OCI-LY7 (cell line): ENCODE data around the gene SHC1. TPM values are rescaled to one million over a fixed set of nuclear protein-coding genes. Genes with fewer than 3 reads are reported as not detected.
A peak's percentile ranks its signal among the peaks of the same experiment; 100 is the strongest.

Experiments used
- BruUV-seq: library from RNA; stranded (reverse); fragments of 400-500 nt; replicated peaks from 2 replicates; lab custom pipeline; 2021; lab: Mats Ljungman, UMichigan
- CTCF ChIA-PET: fragments of 300-600 bp; sonication (Branson Sonifier 250); formaldehyde crosslinking; loops from one replicate; lab custom pipeline; 2022; ENCODE audit warnings: antibody characterized with exemption; ENCODE audit not compliant: unreplicated experiment; lab: Charles Lee
- POLR2A ChIA-PET: fragments of 300-600 bp; sonication (Branson Sonifier 250); formaldehyde crosslinking; loops from one replicate; lab custom pipeline; 2022; ENCODE audit warnings: antibody characterized with exemption; lab: Charles Lee
- DNase-seq: peaks from one replicate; pipeline ENCODE4 v3.0.0-alpha.2; 2015; ENCODE audit warnings: low spot score
- H2AFZ ChIP-seq: fragments of 200-600 bp; sonication (generic), shearing (Covaris generic); 2 replicates; pipeline ENCODE4 v1.6.1; 2014; ENCODE audit warnings: mild to moderate bottlenecking, antibody characterized with exemption, low read length, moderate library complexity
- H3K27ac ChIP-seq: fragments of 200-600 bp; sonication (generic); 2 replicates; pipeline ENCODE4 v1.5.1; 2014; ENCODE audit warnings: mixed run types, low read depth, mild to moderate bottlenecking, moderate library complexity, low read length, inconsistent platforms; ENCODE audit not compliant: poor library complexity, severe bottlenecking
- H3K36me3 ChIP-seq: fragments of 200-600 bp; sonication (generic); 2 replicates; pipeline ENCODE4 v1.6.1; 2014; ENCODE audit warnings: mild to moderate bottlenecking, antibody characterized with exemption, low read length, moderate library complexity, mixed read lengths; ENCODE audit not compliant: insufficient read depth
- H3K4me1 ChIP-seq: fragments of 200-600 bp; sonication (generic); 2 replicates; pipeline ENCODE4 v1.5.1; 2014; ENCODE audit warnings: mild to moderate bottlenecking, low read length; ENCODE audit not compliant: insufficient read depth, poor library complexity, severe bottlenecking
- H3K4me2 ChIP-seq: fragments of 200-600 bp; sonication (generic); 2 replicates; pipeline ENCODE4 v1.6.1; 2014; ENCODE audit warnings: mild to moderate bottlenecking, low read length
- H3K4me3 ChIP-seq: fragments of 200-600 bp; sonication (generic); 2 replicates; pipeline ENCODE4 v1.5.1; 2014; ENCODE audit warnings: mild to moderate bottlenecking, low read depth, low read length; ENCODE audit not compliant: poor library complexity, severe bottlenecking
- H3K79me2 ChIP-seq: fragments of 200-600 bp; sonication (generic); 2 replicates; pipeline ENCODE4 v1.6.1; 2016; ENCODE audit warnings: low read depth, mild to moderate bottlenecking, low read length, moderate library complexity, mixed read lengths; ENCODE audit not compliant: insufficient read depth
- H3K9me2 ChIP-seq: fragments of 200-600 bp; sonication (generic); 2 replicates; pipeline ENCODE4 v1.6.1; 2016; ENCODE audit warnings: mild to moderate bottlenecking, low read length, mixed read lengths; ENCODE audit not compliant: insufficient read depth
- H3K9me3 ChIP-seq: fragments of 200-600 bp; sonication (generic); 2 replicates; pipeline ENCODE4 v1.6.1; 2014; ENCODE audit warnings: mild to moderate bottlenecking, mixed run types, low read length, mixed read lengths
- H4K20me1 ChIP-seq: fragments of 200-600 bp; sonication (generic); 2 replicates; pipeline ENCODE4 v1.6.1; 2014; ENCODE audit warnings: mild to moderate bottlenecking, antibody characterized with exemption, low read length, moderate library complexity, mixed read lengths; ENCODE audit not compliant: insufficient read depth
- EZH2phosphoT487 ChIP-seq: fragments of 200-600 bp; sonication (generic); IDR thresholded peaks from 2 replicates; pipeline ENCODE4 v1.6.1; 2018; ENCODE audit warnings: low read depth, borderline replicate concordance, mild to moderate bottlenecking, mixed run types, antibody characterized with exemption, low read length, moderate library complexity, mixed read lengths
- intact Hi-C: fragments of 100-400 bp; cut with micrococcal nuclease; formaldehyde crosslinking; loops from one replicate; pipeline ENCODE4 v1.10.0; 2022; ENCODE audit not compliant: unreplicated experiment
- total RNA-seq, 2 experiments: library from RNA; depleted of rRNA in 1 of 2; stranded (reverse); fragments of >200 nt in 1 of 2; shearing (Covaris generic) in 1 of 2; gene quantifications; 2 replicates each; pipeline ENCODE4 v1.2.3, GENCODE V29; 2014 to 2022
- TF ChIP-seq, protein P1 (sequence below): fragments of 200-600 bp; sonication (generic); conservative IDR thresholded peaks from 2 replicates; pipeline ENCODE4 v1.5.1; 2014; ENCODE audit warnings: mild to moderate bottlenecking, antibody characterized with exemption, low read length, moderate library complexity, mixed read lengths

SHC1 gene
- total RNA-seq, 2 experiments from 2014 or later = 37.6 to 77.4 TPM

GRCh38 chr1:154941333-154942013 lies 29.1 kb downstream of the SHC1 start:
- DNase-seq = peak; percentile 54
- Histone ChIP-seq H4K20me1 (no peaks in the 10 kb centered on the region), H3K36me3 (peaks cover 20% of the 10 kb centered on the region), H2AFZ (no peak overlapping the region), H3K4me2 (peak overlapping the region; percentile 99), H3K79me2 (peaks cover 33% of the 10 kb centered on the region; the same call in 1 of the 2 replicates), H3K9me3 (no peaks in the 10 kb centered on the region), H3K4me3 (peak overlapping the region; percentile 67), H3K9me2 (no peaks in the 10 kb centered on the region), H3K4me1 (peaks cover 82% of the 10 kb centered on the region), H3K27ac (peak overlapping the region; percentile 98)
- POLR2A ChIA-PET = interaction anchor here (1.1 kb wide), 1 partner anchor 57 kb away, joined by 3 read pairs; no protein-coding TSS in a partner anchor
- BruUV-seq = no TSS peak
- TF ChIP-seq EZH2phosphoT487 = no peak
- TF ChIP-seq, protein P1, sequence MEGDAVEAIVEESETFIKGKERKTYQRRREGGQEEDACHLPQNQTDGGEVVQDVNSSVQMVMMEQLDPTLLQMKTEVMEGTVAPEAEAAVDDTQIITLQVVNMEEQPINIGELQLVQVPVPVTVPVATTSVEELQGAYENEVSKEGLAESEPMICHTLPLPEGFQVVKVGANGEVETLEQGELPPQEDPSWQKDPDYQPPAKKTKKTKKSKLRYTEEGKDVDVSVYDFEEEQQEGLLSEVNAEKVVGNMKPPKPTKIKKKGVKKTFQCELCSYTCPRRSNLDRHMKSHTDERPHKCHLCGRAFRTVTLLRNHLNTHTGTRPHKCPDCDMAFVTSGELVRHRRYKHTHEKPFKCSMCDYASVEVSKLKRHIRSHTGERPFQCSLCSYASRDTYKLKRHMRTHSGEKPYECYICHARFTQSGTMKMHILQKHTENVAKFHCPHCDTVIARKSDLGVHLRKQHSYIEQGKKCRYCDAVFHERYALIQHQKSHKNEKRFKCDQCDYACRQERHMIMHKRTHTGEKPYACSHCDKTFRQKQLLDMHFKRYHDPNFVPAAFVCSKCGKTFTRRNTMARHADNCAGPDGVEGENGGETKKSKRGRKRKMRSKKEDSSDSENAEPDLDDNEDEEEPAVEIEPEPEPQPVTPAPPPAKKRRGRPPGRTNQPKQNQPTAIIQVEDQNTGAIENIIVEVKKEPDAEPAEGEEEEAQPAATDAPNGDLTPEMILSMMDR = no peak
- CTCF ChIA-PET = no interaction called here
- intact Hi-C loops = no loop called here

DNA sequence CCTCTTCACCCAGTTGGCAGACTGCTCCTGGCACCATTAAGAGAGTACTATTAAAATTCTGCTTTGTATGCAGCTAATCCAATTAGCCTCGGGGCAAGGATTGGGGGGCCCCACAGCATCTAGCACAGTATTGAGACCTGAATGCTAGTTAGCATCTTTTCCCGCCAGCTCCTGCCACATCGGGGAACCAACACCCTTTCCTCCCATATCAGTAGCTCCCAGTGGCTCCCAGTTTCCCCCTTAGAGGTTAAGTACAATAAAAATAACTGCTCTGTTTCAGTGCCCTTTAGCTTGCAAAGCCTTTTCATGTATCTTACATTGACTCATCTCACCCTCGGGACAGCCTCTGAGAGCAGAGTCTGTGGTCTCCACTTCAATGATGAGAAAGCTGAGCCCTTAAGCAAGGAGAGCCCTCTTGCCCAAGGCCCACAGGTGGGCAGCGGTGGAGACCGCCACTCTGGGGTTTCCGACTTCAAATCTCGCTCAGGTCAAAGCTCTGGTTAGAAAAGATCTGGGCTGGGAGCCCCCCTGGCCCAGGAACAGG lies 29.8 kb downstream of the SHC1 start:
- Histone ChIP-seq H3K4me2 (peak overlapping the region; percentile 99), H2AFZ (no peak overlapping the region), H3K9me2 (no peaks in the 10 kb centered on the region), H3K4me1 (peaks cover 87% of the 10 kb centered on the region), H3K4me3 (peak overlapping the region; percentile 67), H4K20me1 (no peaks in the 10 kb centered on the region), H3K27ac (peak overlapping the region; percentile 98), H3K36me3 (peaks cover 12% of the 10 kb centered on the region), H3K9me3 (no peaks in the 10 kb centered on the region), H3K79me2 (peaks cover 38% of the 10 kb centered on the region; the same call in 1 of the 2 replicates)
- POLR2A ChIA-PET = interaction anchor here (0.8 to 1.2 kb wide), 4 partner anchors 56 to 78 kb away, joined by 3 to 4 read pairs (median 3); partner anchors contain the start of gene KCNN3
- TF ChIP-seq EZH2phosphoT487 = no peak
- TF ChIP-seq, protein P1 = no peak
- DNase-seq = peak; percentile 45
- CTCF ChIA-PET = no interaction called here
- intact Hi-C loops = no loop called here
- no TSS peak for BruUV-seq

- no TSS peak for BruUV-seq
- H3K27ac ChIP-seq = peak overlapping the region; percentile 98
- POLR2A ChIA-PET = interaction anchor here (0.7 to 1.2 kb wide), 5 partner anchors 55 to 106 kb away, joined by 3 to 4 read pairs (median 3); partner anchors contain the start of gene KCNN3
- CTCF ChIA-PET = no interaction called here
- H4K20me1 ChIP-seq = no peaks in the 10 kb centered on the region
- H3K36me3 ChIP-seq = peaks cover 7% of the 10 kb centered on the region; the same call in 1 of the 2 replicates
- intact Hi-C loops = no loop called here
- peaks cover 44% of the 10 kb centered on the region for H3K79me2 ChIP-seq
- no peaks in the 10 kb centered on the region for H3K9me3 ChIP-seq
- H3K4me2 ChIP-seq = peak overlapping the region; percentile 99
- TF ChIP-seq, protein P1 = no peak
- no peak for TF ChIP-seq EZH2phosphoT487
- H3K4me3 ChIP-seq = peak overlapping the region; percentile 67
- no peak for DNase-seq
- H3K9me2 ChIP-seq = no peaks in the 10 kb centered on the region
- peaks cover 87% of the 10 kb centered on the region for H3K4me1 ChIP-seq
- no peak overlapping the region for H2AFZ ChIP-seq
These were observed 30.4 kb downstream of the SHC1 start for GRCh38 chr1:154940213-154940560.
